Middle frontal gyrus (tissue), 1 donor: ENCODE data around the gene IFITM10.
A peak's percentile ranks its signal among the peaks of the same experiment; 100 is the strongest.

ENCODE experiments used
- DNase-seq: peaks from one replicate; pipeline ENCODE4 v3.0.0-alpha.2; 2015; ENCODE audit warnings: low spot score; ENCODE audit errors: extremely low spot score

The IFITM10 gene

DNA sequence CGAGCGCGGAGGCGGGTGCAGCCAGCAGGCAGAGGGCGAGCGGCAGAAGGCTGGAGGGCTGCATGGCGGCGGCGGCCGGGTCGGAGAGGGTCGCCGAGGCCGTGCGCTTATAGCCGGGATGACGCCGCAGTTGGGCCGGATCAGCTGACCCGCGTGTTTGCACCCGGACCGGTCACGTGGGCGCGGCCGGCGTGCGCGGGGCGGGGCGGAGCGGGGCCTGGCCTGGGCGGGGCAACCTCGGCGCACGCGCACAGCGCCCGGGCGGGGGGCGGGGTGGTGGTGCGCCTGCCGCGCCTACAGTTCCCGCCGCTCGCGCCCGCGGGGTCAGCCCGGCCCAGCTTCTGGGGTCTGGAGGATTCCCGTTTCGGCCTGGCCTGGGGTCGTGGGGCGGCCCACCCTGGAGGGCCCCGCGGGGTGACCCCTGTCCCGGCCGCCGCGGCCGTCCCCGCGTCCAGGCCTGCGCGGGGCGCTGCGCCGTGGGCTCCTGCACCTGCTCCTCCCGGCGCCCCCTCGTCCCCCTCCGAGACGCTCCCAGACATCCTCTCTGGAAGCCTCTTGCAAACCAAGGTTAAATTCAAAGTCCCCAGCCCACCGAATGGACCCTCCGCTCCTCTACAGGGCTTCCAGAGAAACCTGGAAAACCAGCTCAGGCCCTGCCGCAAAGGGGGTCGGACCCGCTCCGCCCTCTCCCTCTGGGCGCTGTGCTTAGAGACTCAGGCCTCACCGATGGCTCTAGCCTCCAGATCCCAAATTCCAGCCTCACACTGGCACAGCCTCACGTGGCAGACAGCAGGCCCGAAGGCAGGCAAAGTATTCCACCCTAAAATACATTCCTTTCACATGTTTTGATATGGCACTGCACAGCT, 13.6 kb upstream of the IFITM10 start, which contains the start of gene CTSD:
Gene CTSD, minus strand, starts transcription at position 132 of the 866 bp plus-strand sequence. Its CDS starts 68 bp downstream, at position 64.
- peak; percentile 77 for DNase-seq

DNA sequence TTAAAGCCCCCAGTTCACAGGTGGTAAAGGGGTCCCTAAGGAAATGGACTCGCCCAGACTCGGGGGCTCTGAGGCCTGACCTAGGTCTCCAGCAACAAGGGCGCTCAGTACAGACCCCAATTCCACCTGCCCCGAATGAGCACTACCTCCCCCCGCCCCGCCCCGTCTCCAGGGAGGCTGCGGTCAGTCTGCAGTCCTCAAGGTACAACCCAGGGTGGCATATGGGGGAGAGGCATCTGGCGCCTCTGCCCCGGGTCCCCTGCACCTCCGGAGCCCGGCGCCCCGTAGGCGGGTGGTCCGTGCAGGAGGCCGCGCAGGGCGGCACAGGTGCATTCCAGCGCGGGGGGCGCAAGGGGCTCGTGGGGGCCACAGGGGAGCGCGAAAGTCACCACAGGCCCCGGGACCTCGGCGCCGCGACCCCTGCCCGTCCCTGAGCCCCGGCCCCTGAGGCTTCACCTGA, 13.0 kb upstream of the IFITM10 start:
- no peak for DNase-seq

DNA sequence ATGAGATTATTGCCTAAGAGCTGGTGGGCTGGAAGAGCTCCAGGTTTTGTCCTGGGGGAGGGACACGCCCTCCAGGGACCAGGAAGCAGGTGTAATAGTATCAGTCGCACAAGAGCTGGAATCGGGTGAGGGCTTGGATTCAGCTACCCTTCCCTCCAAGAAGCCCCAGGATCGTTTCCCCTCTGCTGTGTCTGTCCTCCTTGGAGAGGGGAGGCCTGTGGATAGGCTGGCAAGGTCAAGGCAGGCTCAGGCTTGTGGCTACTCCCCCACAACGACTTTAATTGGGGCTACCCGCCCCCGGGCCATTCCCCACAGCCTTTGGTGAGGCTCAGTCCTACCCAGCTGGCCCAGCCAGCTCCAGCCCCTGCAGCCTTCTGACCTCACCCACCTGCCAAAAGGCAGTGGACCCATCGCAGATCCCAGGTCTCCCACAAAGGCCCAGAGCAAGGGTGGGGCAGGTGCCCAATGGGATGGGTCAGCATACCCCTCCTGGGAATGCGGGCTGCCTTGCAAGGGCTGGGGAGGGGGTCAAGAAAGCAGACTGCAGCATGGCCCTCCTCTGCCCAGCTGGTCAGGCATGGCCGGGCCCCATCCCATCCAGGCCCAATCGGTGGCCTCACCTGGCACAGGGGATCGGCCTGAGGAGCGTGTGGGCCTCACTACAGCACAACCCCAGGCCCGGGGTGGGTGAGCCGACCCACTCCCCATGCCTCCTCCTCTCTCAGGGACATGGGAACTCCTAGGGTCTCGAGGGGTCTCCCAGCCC, 12.3 kb upstream of the IFITM10 start:
- DNase-seq = no peak

DNA sequence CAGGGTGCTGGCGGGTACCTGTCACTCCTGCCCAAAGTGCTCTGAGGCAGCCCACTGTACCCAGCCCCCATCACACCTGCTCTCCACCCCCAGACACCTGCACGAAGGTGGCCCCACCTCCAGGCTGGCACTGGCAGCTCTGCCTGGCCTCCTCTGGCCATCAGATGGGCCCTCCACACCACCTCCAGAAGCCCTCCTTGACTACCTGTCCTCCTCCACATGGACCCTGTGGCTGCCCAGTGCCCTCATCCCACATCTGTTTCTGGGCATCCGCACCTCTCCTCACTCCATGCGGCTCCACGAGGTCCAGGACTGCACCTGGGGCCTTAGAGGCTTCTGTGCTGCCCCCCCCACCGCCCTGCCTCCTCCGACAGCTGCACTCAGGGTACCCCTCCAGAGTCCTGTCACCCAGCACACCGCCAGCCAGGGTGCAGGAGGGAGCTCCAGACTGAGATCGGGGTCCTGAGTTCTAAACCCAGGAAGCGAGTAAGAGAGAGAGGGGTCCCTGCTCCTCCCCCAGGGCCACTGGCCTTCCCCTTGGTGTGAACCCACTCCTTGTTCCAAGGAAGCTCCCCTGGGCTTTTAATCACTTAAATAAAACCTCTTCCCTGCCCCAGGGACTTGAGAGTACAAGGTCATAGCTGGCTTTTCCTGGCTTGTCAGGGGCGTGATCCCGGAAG, 11.6 kb upstream of the IFITM10 start:
- no peak for DNase-seq

DNA sequence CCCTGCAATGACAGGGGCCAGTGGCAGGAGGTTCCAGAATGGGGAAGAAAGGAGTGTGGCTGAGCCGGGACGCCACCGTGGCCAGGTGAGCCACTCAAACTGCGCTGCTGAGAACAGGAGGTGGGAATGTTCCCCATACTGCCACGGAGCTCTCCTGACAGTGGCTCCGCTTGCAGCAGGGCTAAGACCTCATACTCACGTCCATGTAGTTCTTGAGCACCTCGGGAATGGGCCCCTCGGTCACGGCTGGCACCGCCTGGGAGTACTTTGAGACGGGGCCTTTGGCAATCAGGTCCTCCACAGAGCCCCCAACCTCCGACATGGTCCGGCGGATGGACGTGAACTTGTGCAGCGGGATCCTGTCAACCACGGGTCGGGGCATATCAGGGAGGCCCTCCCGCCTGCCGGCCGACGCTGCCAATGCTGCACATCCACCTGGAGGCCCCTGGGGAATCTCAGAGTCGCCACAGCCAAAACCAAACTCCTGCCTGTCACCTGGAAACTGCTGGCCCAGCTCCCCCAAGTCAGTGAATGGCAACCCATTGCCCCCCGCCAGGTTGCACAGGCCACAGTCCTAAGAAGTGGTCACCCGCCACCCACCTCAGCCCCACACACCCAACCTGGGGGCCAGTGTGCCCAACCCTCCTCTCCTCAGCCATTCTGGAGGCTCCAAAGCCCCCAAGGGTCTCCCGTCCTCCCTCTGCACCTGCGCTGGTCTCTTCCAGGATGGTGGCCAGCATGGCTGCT, 10.9 kb upstream of the IFITM10 start:
- DNase-seq = no peak

DNA sequence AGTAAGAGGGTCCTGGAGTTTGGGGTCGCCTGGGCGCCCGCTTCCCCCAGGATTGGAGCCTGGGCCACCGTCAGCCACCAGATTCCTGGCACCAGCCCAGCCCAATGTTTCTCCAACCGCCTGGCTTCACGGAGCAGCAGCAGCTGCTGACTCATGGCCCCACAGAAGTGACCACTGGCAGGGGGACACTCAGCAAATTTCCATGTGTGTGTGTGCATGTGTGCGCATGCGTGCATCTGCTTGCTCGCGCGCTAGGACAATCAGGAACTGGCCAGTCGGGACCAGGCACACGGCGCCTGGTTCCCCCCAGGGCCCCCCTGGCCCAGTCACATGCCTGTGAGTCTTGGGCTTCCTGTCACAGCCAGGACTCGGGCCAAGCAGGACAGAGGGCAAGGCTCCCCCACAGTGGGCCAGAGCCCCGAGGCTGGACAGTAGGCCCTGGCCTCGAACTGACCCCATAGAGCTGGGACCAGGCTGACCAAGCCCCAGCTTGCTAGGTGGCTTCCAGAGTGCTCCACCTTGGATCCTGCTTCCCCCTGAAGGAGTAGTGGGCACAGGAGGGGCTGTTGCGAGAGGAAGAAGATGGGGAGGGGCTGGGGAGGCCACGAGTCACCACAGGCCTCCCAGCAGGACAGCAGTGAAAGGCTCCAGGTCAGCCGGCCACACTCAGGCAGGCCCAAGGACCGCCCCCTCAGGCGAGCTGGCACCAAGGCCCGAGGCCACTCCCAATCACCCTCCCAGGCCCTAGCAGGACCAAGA, 10.1 kb upstream of the IFITM10 start:
- no peak for DNase-seq

DNA sequence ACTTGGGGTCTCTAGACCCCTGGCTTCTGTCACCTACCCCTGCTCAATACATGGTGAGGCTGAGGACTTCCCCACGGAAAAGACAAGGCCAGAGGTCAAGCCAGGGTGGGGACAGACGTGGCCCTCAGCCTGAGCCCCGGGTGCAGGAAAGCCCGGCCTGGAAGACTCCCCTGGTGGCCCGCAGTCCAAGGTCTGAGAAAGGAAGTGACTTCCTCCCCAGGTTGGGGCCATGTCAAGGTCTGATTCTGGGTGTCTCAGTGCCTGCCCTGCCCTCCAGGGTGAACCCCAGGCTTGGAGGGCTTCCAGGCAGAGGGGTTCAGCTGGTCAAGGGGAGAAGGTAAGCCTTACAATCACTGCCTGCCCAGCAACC, 9.4 kb upstream of the IFITM10 start:
- no peak for DNase-seq

DNA sequence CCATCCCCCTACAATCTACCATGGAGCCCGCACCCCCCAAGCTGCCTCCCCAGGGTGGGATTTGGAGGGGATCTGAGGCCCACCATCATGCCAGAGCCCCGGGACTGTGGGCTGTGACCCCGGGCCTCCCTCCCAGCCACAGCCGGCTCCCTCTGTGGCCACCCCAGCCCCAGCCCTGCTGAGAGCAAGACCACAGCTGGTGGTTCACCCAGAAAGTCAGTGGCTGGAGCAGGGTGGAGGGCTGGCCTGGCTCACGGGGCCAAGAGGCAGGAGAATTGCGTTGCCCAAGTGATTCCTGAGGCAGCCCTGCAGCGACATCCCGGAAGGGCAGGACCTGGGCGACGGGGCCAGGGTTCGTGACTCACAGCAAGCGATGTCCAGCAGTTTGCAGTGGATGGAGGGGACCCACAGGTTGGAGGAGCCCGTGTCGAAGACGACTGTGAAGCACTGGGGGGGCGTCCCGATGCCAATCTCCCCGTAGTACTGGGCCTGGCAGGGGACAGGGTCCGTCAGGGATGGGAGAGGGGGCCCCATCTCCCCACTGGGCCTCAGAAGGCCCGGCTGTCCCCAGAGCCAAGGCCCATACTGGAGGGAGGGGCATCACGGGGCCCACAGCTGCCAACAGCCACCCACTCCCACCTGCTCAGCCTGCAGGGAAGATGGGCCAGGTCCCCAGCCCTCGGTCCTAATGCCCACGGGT, 8.9 kb upstream of the IFITM10 start:
- DNase-seq = no peak

DNA sequence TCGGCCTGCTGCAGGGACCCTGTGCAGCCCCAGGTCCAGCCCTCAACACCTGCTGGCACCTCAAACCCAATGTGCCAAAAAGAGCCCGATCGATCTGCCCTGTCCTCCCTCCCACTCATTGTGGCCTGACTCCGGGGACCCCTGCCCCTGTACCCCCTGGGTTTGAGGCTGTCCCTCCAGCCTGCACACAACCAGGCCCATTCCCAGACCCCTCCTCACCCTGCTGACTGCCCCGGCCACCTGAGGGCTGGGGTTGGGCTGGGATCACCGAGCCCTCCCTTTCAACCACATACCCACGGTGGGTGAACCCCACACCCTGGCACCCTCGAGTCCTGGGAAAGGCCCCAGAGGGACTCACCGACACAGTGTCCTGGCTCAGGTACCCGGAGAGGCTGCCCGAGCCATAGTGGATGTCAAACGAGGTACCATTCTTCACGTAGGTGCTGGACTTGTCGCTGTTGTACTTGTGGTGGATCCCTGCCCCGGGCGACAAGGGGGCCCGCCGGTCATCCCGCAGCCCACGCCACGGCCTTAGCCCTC, 8.3 kb upstream of the IFITM10 start:
- no peak for DNase-seq

DNA sequence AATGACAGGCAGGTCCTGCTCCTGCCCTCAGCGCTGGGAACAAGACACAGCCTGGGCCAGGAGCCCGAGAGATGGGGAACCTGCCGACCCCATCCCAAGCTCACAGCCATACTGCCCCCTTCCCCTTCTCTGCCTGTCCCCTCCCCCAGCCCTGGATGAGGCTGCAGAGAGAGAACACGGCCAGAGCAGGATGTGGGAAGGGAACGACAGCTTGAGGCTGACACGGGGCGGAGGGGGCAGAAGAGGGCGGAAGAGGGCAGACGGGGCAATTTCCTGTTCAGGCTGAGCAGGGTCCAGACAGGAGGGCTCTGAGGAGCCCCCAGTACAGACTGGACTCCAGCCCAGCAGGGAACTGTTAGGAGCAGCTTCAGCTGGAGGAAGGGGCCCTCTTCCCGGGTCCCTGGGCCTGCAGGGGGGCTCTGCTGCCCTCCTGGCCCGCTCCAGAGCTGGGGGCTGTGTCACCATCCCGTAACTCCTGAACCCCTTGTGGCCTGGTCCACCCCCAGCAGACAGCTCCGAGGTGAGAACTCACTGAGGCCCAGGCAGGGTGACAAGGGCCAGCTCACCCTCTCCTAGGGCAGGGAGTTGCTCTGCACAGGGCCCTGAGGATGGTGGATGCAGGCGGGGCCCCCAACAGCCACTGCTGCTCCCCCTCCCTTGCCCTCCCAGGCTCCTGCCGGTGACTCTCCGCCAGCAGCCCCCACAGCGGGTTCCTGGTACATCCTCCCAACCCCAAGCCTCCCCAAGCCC, 7.6 kb upstream of the IFITM10 start:
- DNase-seq = no peak

DNA sequence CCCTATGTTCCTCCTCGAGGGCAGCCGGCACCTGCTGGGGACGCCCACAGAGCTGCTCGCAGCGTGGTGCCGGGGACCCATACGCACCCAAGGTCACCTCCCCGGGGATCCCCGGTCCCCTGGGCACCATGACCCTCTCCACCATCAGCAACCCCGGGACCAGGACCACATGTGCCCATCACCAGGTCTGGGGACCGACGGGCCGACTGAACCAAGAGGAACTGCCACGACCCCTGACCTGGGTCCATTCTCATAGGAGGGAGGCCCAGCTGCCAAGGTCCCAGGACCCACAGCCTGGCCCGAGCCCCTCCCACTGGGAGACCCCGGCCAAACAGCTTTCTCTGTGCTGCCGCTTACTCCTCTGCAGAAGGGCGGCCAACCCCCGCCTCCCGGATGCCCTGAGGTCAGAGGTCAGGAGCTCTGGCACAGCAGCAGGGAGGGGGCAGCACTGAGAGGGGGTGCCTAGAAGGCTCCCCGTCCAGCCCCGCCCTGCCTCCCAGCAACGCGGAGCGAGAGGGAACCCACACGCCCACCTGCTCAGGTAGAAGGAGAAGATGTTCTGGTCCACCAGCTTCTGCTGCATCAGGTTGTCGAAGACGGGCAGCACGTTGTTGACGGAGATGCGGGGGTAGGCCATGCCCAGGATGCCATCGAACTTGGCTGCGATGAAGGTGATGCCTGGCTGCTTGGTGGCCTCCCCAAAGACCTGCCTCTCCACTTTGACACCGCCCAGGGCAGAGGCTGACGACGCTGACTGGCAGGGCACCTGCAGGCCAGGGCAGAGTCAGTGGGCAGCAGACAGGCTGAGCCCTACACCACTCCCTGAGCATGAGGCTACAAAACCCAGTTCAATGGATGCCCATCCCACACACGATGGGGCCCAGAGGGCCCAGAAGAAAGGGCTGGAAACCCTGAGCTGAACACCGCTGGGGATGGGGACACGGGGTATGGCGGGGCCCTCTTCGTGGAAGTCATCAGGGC, 6.7 kb upstream of the IFITM10 start:
- no peak for DNase-seq

DNA sequence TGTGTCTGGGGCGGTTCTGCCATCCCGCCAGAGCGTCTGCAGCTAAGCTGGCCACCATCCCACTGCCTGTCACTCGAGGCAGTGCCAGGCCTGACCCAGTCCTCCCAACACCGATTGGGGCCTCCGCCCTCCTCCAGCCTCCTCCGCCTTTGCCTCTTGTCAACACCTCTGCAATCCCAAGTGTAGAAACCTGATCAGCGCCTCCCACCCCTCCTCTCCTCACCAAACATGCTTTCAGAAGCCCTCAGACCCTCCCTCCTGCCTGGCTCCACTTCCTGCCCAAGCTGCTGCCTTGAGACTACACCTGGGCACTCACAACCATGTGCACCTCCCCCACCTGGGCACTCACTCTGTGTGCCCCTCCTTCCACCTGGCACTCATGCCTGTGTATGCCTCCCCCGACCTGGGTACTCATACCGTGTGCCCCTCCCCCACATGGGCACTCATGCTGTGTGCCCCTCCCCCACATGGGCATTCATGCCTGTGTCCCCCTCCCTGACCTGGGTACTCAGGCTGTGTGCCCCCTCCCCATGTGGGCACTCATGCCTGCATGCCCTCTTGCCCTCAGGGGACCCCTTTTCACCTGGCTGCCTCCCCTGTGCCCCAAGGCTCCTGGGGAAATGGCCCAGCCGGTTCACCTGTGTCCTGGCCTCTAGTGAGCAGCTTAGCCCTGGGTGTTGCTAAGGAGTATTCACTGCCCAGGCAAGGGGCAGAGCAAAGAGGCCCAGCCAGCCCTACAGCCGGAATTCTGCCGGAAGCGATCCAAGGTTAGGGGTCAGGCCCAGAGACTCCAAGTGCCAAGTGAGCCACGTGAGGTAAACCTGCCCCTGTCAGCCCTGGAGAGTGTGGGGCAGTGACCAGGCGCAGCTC, 5.5 kb upstream of the IFITM10 start:
- DNase-seq = no peak

DNA sequence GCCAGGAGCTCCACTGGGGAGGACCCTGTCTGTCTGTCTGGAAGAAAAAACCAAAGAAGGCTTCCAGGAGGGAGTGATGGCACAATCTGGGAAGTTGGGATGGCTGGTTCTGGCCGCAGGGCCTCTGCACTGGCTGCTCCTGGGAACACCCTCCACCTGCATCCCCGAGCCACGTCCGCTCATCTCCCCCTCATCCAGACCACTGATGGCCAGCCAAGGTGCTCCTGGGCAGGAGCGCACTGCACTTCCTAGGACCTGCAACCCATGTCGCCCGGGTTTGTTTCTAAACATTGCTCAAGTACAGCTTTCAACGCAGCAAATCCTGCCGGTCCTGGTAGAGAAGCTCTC, 4.9 kb upstream of the IFITM10 start:
- no peak for DNase-seq

DNA sequence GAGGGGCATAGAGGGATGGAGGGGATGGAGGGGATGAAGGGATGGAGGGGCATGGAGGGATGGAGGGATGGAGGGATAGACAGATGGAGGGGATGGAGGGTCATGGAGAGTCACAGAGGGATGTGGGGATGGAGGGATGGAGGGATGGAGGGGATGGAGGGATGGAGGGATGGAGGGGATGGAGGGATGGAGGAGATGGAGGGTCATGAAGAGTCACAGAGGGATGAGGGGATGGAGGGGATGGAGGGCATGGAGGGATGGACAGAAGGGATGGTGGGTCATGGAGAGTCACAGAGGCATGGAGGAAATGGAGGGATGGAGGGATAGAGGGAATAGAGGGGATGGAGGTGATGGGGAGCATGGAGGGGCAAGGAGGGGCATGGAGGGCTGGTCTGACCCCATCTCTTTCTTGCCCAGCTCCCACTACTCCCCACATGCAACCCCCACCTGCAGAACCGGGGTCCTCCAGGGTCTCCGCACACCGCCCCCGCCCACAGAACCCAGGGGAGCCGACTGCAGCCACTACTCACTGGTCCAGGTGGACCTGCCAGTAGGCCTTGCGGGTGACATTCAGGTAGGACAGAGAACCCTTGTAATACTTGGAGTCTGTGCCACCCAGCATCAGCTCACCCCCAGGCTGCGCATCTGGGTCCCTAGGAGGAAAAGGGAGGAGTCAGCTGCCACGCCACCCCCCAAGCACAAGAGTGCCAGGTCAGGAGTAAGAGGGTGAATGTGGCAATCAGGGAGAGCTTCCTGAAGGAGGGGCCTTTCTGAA, 4.2 kb upstream of the IFITM10 start:
- no peak for DNase-seq

DNA sequence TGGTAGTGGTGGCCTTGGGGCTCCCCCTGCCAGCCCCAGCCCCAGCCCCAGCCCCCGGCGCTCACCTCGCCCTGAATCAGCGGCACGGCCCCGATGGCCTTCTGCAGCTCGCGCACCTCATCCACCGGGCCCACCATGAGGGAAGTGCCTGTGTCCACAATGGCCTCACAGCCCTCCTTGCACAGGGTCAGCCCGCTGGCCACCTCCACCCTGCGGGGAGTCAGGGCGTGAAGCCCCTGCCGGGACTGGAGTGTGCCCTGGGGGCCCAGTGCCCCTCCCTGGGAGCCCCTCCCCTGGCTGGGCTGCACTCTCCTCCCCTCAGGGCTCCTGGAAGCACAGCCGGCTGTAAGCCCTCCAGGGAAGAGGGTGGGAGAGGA, 3.5 kb upstream of the IFITM10 start:
- DNase-seq = no peak
